HG03558 (cell line): Measurements from ENCODE around the gene ATP13A1.
"Not testable (repeated sequence)": the region's sequence is repeated elsewhere in the genome, so short reads cannot be mapped to it uniquely, and the experiment has no call there.

Source experiments
- ATAC-seq: cut with Tn5 transposase; IDR thresholded peaks from one replicate; pipeline ENCODE4 v1.9.1; 2021; ENCODE audit warnings: moderate number of reproducible peaks; ENCODE audit not compliant: unreplicated experiment; ENCODE audit errors: extremely low read depth

Gene ATP13A1

GRCh38 chr19:19626516-19627472 lies 36.7 kb downstream of the ATP13A1 start:
- ATAC-seq: no peak

- no peak for ATAC-seq
Observed at GRCh38 chr19:19624032-19624570, 39.4 kb downstream of the ATP13A1 start.

GRCh38 chr19:19623383-19623782 lies 40.1 kb downstream of the ATP13A1 start:
- no peak for ATAC-seq

- no peak for ATAC-seq
Observed at GRCh38 chr19:19619849-19620210, 43.6 kb downstream of the ATP13A1 start.

GRCh38 chr19:19619181-19619848 lies 44.2 kb downstream of the ATP13A1 start:
- no peak for ATAC-seq

GRCh38 chr19:19618219-19619051 lies 45.0 kb downstream of the ATP13A1 start, which contains the start of gene PBX4:
Gene PBX4, minus strand, starts transcription at chr19:19618687. Its CDS starts 58 bp downstream, at chr19:19618629.
- peak; percentile 88 for ATAC-seq

GRCh38 chr19:19615086-19615485 lies 48.4 kb downstream of the ATP13A1 start:
- ATAC-seq: no peak

GRCh38 chr19:19613506-19613905 lies 50.0 kb downstream of the ATP13A1 start:
- no peak for ATAC-seq

GRCh38 chr19:19610376-19611202 lies 52.9 kb downstream of the ATP13A1 start:
- ATAC-seq: no peak

- not testable (repeated sequence) for ATAC-seq
Observed at GRCh38 chr19:19606686-19607085, 56.8 kb downstream of the ATP13A1 start.

- ATAC-seq: no peak
Observed at GRCh38 chr19:19606021-19606420, 57.5 kb downstream of the ATP13A1 start.

GRCh38 chr19:19602713-19603324 lies 60.7 kb downstream of the ATP13A1 start:
- ATAC-seq: no peak

- no peak for ATAC-seq
Observed at GRCh38 chr19:19602136-19602712, 61.3 kb downstream of the ATP13A1 start.

- ATAC-seq: no peak
Observed at GRCh38 chr19:19600793-19601330, 62.6 kb downstream of the ATP13A1 start.

GRCh38 chr19:19598728-19599451 lies 64.6 kb downstream of the ATP13A1 start:
- ATAC-seq: not testable (repeated sequence)

- peak; percentile 51 for ATAC-seq
Observed at GRCh38 chr19:19597809-19598306, 65.6 kb downstream of the ATP13A1 start.
